Fibroblast of lung (primary cell): ENCODE data around the gene NAPG. TPM values are rescaled to one million over a fixed set of nuclear protein-coding genes. Genes with fewer than 3 reads are reported as not detected.

Experiments
- DNase-seq, 2 donors: peaks; one replicate each; pipeline versions ENCODE4 v3.0.0 to v3.0.0-alpha.2; 2010; ENCODE audit warnings: low read depth in 2 of 2
- H2AFZ ChIP-seq: 2 replicates; pipeline ENCODE4 v1.5.1; 2012; ENCODE audit warnings: low read length, control low read depth, inconsistent platforms
- H3K27ac ChIP-seq: 2 replicates; pipeline ENCODE4 v1.5.1; 2011; ENCODE audit warnings: low read length, control low read depth; ENCODE audit not compliant: insufficient read depth
- H3K27me3 ChIP-seq: 2 replicates; pipeline ENCODE4 v1.5.1; 2011; ENCODE audit warnings: mild to moderate bottlenecking, low read length; ENCODE audit not compliant: control insufficient read depth, insufficient read depth
- H3K36me3 ChIP-seq: 2 replicates; pipeline ENCODE4 v1.5.1; 2011; ENCODE audit warnings: low read length; ENCODE audit not compliant: control insufficient read depth, insufficient read depth
- H3K4me1 ChIP-seq: 2 replicates; pipeline ENCODE4 v1.5.1; 2011; ENCODE audit warnings: low read length; ENCODE audit not compliant: control insufficient read depth, insufficient read depth; ENCODE audit errors: extremely low read depth
- H3K4me2 ChIP-seq: 2 replicates; pipeline ENCODE4 v1.5.1; 2011; ENCODE audit warnings: low read length, control low read depth; ENCODE audit not compliant: insufficient read depth; ENCODE audit errors: extremely low read depth
- H3K4me3 ChIP-seq, 4 experiments: fragments of 200-600 bp in 1 of 4; sonication (generic) in 1 of 4; replicated peaks in 1 of 4; 2 replicates each; pipeline ENCODE4 v1.5.1; 2011 to 2016; ENCODE audit warnings: low read length in 4 of 4, low read depth in 3 of 4, mild to moderate bottlenecking in 3 of 4, control low read depth in 2 of 4, inconsistent platforms in 1 of 4, mixed read lengths in 1 of 4; ENCODE audit not compliant: insufficient read depth in 1 of 4; ENCODE audit errors: control extremely low read depth in 1 of 4
- H3K79me2 ChIP-seq: 2 replicates; pipeline ENCODE4 v1.5.1; 2012; ENCODE audit warnings: mild to moderate bottlenecking, low read length, inconsistent platforms; ENCODE audit not compliant: control insufficient read depth, insufficient read depth
- H3K9ac ChIP-seq: 2 replicates; pipeline ENCODE4 v1.5.1; 2011; ENCODE audit warnings: mild to moderate bottlenecking, low read length, control low read depth; ENCODE audit not compliant: insufficient read depth
- H3K9me3 ChIP-seq: 2 replicates; pipeline ENCODE4 v1.5.1; 2012; ENCODE audit warnings: low read depth, low read length; ENCODE audit not compliant: control insufficient read depth, insufficient read depth
- H4K20me1 ChIP-seq: 2 replicates; pipeline ENCODE4 v1.5.1; 2011; ENCODE audit warnings: low read length; ENCODE audit not compliant: control insufficient read depth, insufficient read depth; ENCODE audit errors: extremely low read depth
- EZH2 ChIP-seq: IDR thresholded peaks from 2 replicates; pipeline ENCODE4 v1.5.1; 2012; ENCODE audit warnings: low read length, control low read depth, mild to moderate bottlenecking; ENCODE audit errors: missing control alignments
- polyA plus RNA-seq, 2 donors: library from polyadenylated mRNA; depleted of rRNA in 1 of 2; stranded (reverse) in 1 of 2; unstranded in 1 of 2; fragments of >200 nt; gene quantifications; 2 replicates each; pipeline ENCODE4 v1.2.1, GENCODE V29; 2011 to 2012; ENCODE audit warnings: missing spikeins in 1 of 2
- total RNA-seq: library from RNA; depleted of rRNA; stranded (reverse); fragments of >200 nt; gene quantifications from 2 replicates; pipeline ENCODE4 v1.2.1, GENCODE V29; 2014
- TF ChIP-seq, protein P1 (sequence below), 2 donors: IDR thresholded peaks in 1 of 2; conservative IDR thresholded peaks in 1 of 2; 1 replicate in 1 of 2; 2 replicates in 1 of 2; pipeline ENCODE4 v1.5.1; 2011 to 2012; ENCODE audit warnings: low read length in 2 of 2, control low read depth in 1 of 2, inconsistent platforms in 1 of 2, low read depth in 1 of 2, mild to moderate bottlenecking in 1 of 2

Gene NAPG
- total and polyA plus RNA-seq, 2 donors (not counting 1 experiment from before 2014, with no cell fraction given) = 23.1 to 33.7 TPM

DNA sequence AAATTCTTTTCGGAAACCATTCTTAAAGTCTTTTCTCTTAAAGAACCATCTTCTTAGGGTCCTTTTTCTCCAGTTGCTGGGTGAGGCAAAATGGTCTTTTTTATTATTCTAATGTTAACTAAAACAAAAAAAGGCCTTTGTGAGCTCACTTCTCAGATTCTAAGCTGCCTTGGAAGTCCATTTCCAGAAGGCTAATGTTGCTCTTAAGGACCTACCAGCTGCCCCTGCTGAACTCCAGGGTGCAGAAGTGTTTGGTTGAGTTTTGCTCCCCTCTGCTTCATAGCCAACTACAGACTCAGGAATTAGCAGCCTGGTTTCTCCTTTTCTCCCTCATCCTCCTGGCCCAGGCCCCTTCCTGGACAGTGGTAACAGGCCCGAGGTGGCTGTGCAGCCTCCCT lies 48.0 kb upstream of the NAPG start:
- Histone ChIP-seq H2AFZ (no peak overlapping the region), H3K36me3 (no peaks in the 10 kb centered on the region), H3K4me3 (no peak overlapping the region), H3K27ac (no peak overlapping the region), H3K9me3 (no peaks in the 10 kb centered on the region), H3K4me2 (no peak overlapping the region), H3K9ac (no peak overlapping the region), H4K20me1 (no peaks in the 10 kb centered on the region), H3K79me2 (no peaks in the 10 kb centered on the region), H3K27me3 (no peaks in the 10 kb centered on the region), H3K4me1 (no peaks in the 10 kb centered on the region)
- no peak for DNase-seq
- no peak for TF ChIP-seq EZH2
- TF ChIP-seq, protein P1, sequence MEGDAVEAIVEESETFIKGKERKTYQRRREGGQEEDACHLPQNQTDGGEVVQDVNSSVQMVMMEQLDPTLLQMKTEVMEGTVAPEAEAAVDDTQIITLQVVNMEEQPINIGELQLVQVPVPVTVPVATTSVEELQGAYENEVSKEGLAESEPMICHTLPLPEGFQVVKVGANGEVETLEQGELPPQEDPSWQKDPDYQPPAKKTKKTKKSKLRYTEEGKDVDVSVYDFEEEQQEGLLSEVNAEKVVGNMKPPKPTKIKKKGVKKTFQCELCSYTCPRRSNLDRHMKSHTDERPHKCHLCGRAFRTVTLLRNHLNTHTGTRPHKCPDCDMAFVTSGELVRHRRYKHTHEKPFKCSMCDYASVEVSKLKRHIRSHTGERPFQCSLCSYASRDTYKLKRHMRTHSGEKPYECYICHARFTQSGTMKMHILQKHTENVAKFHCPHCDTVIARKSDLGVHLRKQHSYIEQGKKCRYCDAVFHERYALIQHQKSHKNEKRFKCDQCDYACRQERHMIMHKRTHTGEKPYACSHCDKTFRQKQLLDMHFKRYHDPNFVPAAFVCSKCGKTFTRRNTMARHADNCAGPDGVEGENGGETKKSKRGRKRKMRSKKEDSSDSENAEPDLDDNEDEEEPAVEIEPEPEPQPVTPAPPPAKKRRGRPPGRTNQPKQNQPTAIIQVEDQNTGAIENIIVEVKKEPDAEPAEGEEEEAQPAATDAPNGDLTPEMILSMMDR (conservative IDR thresholded peaks at IDR 0.05 in 1 of 2, IDR thresholded peaks at IDR 0.05 in 1 of 2; ENCODE audit: low read depth in 1 of 2, low read length in 2 of 2) = no peak

DNA sequence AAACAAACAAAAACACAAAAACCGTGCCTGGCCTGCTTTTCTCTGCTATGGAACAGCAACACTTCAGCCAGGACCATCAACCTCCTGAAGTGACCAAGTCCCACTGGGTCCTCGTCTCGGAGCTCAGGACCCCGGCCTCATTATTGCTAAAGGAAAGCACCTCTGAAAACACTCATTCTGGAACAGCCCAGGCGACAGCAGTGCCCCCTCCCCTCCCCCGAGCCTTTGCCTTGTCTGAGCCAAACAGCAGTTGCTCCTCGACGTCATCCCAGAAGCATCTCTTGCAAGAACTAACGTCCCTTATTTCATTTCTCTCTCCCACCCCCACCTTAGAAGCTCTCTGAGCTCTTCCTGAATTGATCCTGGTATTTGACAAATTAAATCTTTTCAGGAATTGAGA lies 44.0 kb upstream of the NAPG start:
- H3K4me3 ChIP-seq = no peak overlapping the region
- H3K9ac ChIP-seq = no peak overlapping the region
- no peaks in the 10 kb centered on the region for H3K4me1 ChIP-seq
- H3K4me2 ChIP-seq = no peak overlapping the region
- H3K36me3 ChIP-seq = no peaks in the 10 kb centered on the region
- no peaks in the 10 kb centered on the region for H3K27me3 ChIP-seq
- TF ChIP-seq, protein P1 (conservative IDR thresholded peaks at IDR 0.05 in 1 of 2, IDR thresholded peaks at IDR 0.05 in 1 of 2; ENCODE audit: low read depth in 1 of 2, low read length in 2 of 2) = no peak
- TF ChIP-seq EZH2 = no peak
- no peaks in the 10 kb centered on the region for H4K20me1 ChIP-seq
- no peak overlapping the region for H2AFZ ChIP-seq
- DNase-seq = no peak
- no peak overlapping the region for H3K27ac ChIP-seq
- no peaks in the 10 kb centered on the region for H3K9me3 ChIP-seq
- no peaks in the 10 kb centered on the region for H3K79me2 ChIP-seq

DNA sequence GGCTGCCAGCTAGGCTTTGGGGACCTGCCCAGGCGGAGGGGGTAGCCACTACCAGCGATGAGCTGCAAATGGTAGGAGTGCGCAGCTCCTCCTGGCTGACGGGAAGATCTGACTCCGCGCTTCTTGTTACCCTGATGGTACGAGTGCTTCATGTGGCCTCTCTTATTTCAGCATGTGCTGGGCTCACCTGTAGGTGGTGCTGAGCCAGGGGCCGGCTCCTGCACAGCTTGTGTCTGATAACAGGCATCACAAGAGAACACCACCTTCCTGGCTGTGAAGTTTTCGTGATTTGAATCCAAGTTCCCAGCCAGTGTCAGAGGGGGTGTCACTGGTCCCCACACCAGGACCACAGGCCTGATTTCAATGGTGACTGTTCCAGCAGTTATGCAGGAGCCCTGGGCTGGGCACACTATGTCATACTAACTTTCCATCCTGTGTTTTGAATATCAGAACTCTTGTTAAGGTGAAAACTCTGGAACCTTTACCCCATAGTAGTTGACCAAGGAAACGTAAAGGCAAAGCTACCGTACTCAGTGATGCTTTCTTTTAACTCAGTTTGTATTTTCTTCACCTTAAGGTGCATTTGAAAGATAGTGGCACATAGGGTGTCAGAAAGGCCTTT lies 43.4 kb upstream of the NAPG start:
- Histone ChIP-seq H3K27ac (no peak overlapping the region), H3K79me2 (no peaks in the 10 kb centered on the region), H3K4me3 (no peak overlapping the region), H3K27me3 (no peaks in the 10 kb centered on the region), H3K9ac (no peak overlapping the region), H4K20me1 (no peaks in the 10 kb centered on the region), H3K36me3 (no peaks in the 10 kb centered on the region), H2AFZ (no peak overlapping the region), H3K4me1 (no peaks in the 10 kb centered on the region), H3K4me2 (no peak overlapping the region), H3K9me3 (no peaks in the 10 kb centered on the region)
- TF ChIP-seq, protein P1 (conservative IDR thresholded peaks at IDR 0.05 in 1 of 2, IDR thresholded peaks at IDR 0.05 in 1 of 2; ENCODE audit: low read depth in 1 of 2, low read length in 2 of 2) = no peak
- no peak for TF ChIP-seq EZH2
- DNase-seq = no peak
